ENCODE measurements around the gene SEMA4D.

SEMA4D gene

GRCh38 chr9:89528540-89528939 lies 30.6 kb upstream of the SEMA4D start:
- no peak for DNase-seq

- no peak for DNase-seq
Measured at GRCh38 chr9:89528131-89528530, 30.2 kb upstream of the SEMA4D start.

- DNase-seq: no peak
Measured at GRCh38 chr9:89527084-89527483, 29.2 kb upstream of the SEMA4D start.

- no peak for DNase-seq
Measured at GRCh38 chr9:89526667-89527066, 28.8 kb upstream of the SEMA4D start.

GRCh38 chr9:89525446-89526374 lies 27.8 kb upstream of the SEMA4D start:
- DNase-seq: no peak

- DNase-seq: no peak
Measured at GRCh38 chr9:89524963-89525362, 27.1 kb upstream of the SEMA4D start.

- no peak for DNase-seq
Measured at GRCh38 chr9:89523948-89524347, 26.0 kb upstream of the SEMA4D start.

- DNase-seq: no peak
Measured at GRCh38 chr9:89522959-89523285, 25.0 kb upstream of the SEMA4D start.

- DNase-seq: no peak
Measured at GRCh38 chr9:89522261-89522958, 24.5 kb upstream of the SEMA4D start.

GRCh38 chr9:89519366-89519805 lies 21.5 kb upstream of the SEMA4D start:
- DNase-seq: peak; percentile 53

GRCh38 chr9:89518466-89519365 lies 20.8 kb upstream of the SEMA4D start:
- no peak for DNase-seq

GRCh38 chr9:89515416-89515815 lies 17.5 kb upstream of the SEMA4D start:
- no peak for DNase-seq

- no peak for DNase-seq
Measured at GRCh38 chr9:89514956-89515355, 17.0 kb upstream of the SEMA4D start.

GRCh38 chr9:89514337-89514736 lies 16.4 kb upstream of the SEMA4D start:
- no peak for DNase-seq

GRCh38 chr9:89513837-89514236 lies 15.9 kb upstream of the SEMA4D start:
- no peak for DNase-seq

GRCh38 chr9:89512382-89512781 lies 14.5 kb upstream of the SEMA4D start:
- no peak for DNase-seq

GRCh38 chr9:89508951-89509615 lies 11.2 kb upstream of the SEMA4D start:
- DNase-seq: no peak

- DNase-seq: no peak
Measured at GRCh38 chr9:89505911-89506310, 8.0 kb upstream of the SEMA4D start.

GRCh38 chr9:89505048-89505447 lies 7.1 kb upstream of the SEMA4D start:
- no peak for DNase-seq

- no peak for DNase-seq
Measured at GRCh38 chr9:89502671-89503070, 4.8 kb upstream of the SEMA4D start.

GRCh38 chr9:89502038-89502601 lies 4.2 kb upstream of the SEMA4D start:
- DNase-seq: no peak

GRCh38 chr9:89501311-89501898 lies 3.5 kb upstream of the SEMA4D start:
- no peak for DNase-seq

Measured in NCI-H226 (cell line).